Stimulated activated naive CD4-positive, alpha-beta T cell treated with Interleukin-2 at 50 U/mL for 16 hours (primary cell): Measurements from ENCODE around the gene PIGM.

Experiments
- DNase-seq: peaks from one replicate; lab custom pipeline; 2025; lab: John Stamatoyannopoulos, UW

PIGM gene

GRCh38 chr1:160031365-160032164, at the start of gene PIGM:
Gene PIGM, minus strand, starts transcription at chr1:160031990. Its CDS starts 251 bp downstream, at chr1:160031739.
- DNase-seq = peak; percentile 93

DNA sequence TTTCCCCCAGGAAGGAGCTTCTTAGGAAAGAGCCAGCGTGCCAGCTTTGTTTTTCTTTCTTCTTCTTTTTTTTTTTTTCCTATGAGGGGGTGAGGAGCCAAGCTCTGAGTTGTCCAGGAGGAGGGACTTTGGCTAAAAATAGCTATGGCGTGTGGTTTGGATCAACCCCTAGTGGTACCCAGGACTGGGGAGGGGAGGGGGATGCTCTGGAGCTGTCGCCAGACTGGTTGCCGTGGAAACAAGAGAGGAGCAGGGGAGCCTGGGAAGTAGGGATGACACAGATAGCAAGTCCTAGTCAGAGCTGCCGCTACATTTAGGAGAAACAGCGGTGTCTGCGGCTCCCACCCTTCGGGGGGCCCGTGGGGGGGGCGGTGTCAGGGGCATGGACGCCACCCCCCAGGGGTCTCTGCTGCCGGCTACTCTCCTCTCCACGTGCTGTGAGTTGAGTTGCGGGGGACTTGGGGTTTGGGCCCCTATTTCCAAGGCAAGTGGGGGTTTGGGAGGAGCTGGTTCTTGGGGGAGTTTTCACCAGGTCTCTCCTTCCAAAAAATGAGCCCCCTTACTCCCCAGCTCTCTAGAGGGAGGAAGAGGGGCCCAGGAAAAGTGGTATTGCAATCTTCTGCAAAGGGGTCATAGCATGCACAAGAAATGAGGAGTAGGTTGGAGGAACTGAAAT, 49.6 kb upstream of the PIGM start, which contains the start of gene KCNJ9:
TSS of gene KCNJ9 (plus strand) at position 278 of the 676 bp plus-strand sequence. CDS start 2,493 bp downstream, outside the sequence.
- no peak for DNase-seq

GRCh38 chr1:160080381-160081100, 48.8 kb upstream of the PIGM start:
- DNase-seq = no peak

- DNase-seq = no peak
Observed at GRCh38 chr1:160079448-160079847, 47.7 kb upstream of the PIGM start.

GRCh38 chr1:160078512-160079195, 46.9 kb upstream of the PIGM start:
- DNase-seq = peak; percentile 36

DNA sequence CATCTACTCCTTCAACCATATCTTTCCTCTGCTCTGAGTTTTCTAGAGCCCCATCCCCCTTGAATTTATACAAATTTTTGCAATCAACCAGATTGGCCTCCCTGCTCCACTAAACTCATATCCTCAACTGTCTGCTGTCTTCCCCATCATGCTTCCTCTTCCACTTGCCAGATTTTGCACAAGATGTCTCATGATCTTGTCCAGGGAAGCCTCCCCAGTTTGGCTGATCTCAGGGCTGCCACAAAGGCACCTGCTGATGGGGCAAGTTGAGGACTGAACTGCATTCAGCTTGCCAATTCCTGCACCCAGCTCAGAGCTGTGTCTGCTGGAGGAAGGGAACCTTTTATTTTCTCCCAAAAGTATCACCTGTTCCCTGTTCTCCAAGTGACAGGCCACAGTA, 45.7 kb upstream of the PIGM start:
- DNase-seq = no peak

DNA sequence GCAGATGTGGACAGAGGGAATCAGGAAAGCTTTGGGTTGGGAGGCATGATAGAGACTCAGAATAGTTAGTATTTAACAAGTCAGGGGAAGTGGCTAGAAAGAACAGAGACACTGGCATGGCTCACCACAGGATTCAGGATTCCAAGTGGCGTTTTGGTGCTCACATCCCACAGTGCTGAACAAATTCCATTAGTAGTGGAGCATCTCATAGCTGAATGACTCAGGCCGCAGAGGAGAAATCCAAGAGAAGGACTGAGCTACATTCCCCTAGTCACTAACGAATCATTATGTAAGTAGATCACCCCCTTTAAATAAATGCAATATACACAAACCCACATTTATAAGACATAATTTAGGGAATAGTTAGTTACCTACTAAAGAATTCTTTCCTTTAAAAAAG, 44.5 kb upstream of the PIGM start:
- DNase-seq = no peak

DNA sequence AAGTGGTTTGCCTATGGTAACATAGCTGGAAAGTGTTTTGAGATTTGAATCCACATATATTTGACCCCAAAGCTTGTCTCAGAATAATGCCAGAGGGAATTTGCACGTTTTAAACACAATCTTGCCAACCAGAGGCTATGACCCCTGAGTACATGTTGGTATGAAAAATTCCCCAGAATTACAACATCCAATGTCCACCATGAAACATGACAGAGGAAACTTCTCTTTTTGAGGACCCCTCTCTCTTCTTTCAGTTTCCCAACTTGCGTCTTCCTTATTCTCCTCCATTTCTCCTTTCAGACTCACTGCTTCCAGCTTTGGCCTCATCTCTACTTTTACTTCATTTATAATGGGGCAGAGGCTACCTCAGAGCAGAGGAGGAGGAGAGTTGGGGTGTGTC, 44.0 kb upstream of the PIGM start:
- no peak for DNase-seq

DNA sequence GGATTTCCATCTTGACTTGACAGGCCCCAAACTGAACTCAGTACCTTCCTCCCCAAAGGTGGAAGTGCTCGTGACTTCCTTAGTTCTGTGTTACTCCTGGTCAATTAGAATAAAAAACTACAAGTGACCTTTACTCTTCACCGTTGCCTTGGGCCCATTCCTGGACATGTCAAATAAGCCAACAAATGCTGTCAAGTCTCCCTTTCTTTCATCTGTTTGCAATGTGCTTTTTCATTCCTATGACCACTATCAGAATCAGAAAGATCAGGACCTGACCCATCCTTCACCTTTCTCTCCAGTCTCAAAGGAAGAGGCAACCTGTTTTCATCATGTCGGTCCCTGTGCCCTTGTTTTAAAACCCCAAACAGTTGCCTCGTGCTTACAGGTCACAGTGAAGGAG, 43.1 kb upstream of the PIGM start:
- DNase-seq = no peak

DNA sequence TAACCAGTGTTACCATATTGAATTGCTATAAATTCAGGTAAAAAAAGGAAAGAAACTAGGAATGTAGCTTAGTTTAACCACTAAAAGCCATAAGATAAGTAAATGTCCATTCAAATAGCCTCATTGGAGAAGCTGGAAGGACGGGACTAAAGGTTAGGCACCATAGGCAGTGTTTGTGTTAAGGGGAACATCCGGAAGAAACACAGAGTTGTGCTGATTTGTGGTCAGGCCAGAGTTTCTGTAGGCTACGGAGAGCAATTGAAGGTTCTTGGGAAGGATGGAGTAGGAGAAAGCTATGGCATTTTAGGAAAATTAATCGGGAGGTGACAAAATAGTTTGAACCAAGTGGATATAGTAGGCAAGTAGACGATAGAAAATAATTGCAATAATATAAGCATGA, 39.5 kb upstream of the PIGM start:
- DNase-seq = no peak

GRCh38 chr1:160070243-160071163, 38.7 kb upstream of the PIGM start:
- DNase-seq = peak; percentile 49

DNA sequence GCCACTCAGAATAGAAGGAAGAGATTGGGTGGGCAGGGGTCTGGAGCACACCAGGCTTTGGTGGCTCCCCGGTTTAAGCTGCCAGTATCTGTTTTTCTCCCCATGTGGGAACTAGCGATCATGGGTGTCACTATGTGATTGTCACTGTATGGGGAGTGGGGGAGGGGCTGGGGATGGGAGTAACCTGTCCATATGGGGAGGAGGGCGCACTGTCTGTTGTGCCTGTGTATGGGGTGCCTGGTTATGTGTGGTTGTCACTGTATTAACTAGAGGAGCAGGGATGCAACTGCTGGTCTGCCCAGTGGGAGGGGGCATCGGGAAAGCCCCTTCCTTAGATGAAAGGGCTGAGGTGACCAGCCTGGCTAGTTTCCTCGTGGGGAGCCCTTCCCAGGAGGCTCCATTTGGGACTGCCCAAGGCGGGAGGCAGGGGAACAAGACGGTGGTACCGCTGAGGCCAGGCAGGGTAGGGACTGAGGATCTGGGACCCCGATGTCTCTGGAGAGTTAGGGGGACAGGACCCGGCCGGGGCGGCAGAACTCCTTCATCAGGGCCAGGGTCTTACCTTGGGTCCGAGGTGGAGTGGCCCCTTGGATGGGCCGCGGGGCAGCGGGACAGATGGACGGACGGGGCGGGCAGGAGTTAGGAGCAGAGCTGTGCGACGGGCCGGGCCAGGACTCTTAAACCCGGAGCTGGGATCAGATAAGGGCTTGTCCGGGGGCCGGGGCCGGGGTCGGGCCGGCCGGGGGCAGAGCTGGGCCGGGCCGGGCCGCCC, 37.9 kb upstream of the PIGM start, which contains the start of gene KCNJ10:
TSS of gene KCNJ10 (minus strand) at position 701 of the 772 bp plus-strand sequence. CDS start 27,628 bp downstream, outside the sequence.
- DNase-seq = no peak

DNA sequence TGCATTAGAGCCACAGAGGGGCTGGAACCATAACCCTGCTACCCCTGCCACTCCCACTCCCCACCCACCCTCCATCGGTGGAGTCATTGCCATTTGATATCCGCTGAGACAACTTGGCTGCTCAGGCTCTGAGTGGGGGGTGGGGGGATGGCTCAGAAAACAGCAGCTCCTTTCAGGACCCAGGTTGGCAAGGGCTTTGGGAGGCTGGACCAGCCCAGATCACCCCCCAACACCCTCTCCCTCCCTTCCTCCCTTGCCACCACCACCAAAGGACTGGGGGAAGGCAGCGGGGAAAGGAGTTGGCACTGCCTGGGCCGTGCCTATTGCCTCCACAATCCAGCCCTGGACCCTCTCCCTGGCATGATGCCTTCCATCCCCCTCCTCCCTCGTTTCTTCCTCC, 36.4 kb upstream of the PIGM start:
- no peak for DNase-seq

DNA sequence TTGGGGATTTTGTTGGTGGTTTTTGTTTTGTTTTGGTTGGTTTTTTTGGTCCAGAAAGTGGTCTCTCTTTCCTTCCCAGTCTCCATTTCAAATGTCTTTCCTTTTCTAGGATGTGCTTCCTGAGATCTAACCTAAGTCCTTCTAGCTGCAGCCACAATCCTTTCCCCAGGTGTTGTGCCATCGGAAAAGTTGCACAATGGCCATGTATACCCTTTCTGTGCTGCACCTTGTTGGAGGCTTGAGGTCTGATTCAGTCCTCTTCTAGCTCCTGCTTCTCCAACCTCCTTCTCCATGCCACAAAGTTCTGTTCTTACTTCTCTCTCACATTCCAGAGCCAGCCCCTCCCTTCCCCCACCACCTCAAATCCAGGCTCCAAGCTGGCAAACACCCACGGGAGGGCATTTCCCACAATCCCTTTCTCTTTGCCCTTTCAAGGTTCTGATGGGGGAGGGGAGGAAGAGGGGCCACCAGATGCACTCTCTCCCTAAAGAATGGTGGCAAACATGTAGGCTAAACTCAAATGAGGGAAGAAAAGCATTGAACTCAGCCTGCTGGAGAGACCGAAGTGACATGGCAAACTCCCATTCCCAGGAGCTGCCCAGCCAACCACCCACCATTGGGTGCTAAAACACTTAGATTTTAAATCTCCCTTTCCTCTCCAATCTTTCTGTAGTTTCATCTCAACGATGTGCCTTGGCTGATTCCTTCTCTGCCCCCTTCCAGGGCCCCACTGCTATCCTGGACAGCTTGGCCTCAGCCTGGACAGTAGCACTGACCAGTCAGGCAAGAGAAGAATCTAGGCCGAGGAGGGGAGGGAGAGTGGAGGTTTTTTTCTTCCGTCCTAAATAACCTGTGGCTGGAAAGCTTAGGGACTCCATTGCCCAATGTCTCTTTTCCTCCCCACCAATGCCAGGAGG, 35.3 kb upstream of the PIGM start:
- no peak for DNase-seq

GRCh38 chr1:160064746-160065145, 33.0 kb upstream of the PIGM start:
- DNase-seq = no peak

DNA sequence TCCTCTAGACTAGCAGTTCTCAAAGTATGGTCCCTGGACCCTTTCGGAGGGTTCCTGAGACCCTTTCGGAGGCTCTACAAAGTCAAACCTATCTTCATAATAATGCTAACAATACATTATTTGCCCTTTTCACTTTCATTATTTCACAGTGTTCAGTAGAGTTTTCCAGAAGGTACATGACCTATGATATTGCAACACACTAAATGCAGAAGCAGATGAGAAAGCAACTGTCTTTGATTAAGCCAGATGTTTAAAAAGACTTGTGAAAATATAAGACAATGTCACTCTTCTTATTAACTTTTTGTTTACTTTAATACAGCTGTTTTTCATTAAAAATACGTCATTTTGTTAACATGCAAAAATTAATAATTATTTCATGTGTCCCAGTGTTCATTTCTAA, 32.4 kb upstream of the PIGM start:
- DNase-seq = no peak

DNA sequence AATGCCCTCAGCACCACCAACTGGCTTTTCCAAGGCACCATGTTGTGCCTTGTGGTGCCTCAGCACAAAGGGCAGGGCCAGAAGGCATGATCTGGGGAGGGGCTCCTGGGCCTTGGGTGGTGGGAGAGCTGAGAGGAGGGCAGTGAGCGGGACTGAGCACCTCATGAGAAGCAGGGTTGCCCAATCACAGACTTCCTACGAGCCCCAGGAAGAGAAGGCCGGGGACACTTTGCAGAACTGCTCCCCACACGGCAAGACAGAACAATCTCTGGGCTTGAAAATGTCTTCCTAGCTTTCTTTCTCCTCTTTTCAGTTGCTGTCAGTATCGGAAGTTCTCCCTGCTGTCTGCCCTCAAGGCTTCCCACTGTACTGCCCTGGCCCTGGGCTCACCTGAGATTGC, 31.4 kb upstream of the PIGM start:
- no peak for DNase-seq

DNA sequence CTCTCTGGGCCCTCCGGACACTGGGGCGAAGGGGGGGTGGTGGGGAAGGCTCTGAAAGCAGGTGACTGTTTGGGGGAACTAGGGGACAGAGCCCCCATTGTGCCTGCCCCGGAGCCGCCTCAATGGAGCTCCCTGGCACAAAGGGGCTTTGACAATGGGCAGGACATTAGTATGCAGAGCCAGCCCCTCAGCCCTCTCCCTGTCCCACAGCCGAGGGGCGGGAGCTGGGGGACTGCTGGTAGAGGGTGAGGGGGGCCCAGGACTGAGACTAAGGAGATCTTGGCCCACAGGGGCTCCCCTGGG, 30.4 kb upstream of the PIGM start:
- DNase-seq = no peak
